HFFc6 (cell line): ENCODE measurements around the gene PHKB. TPM values are rescaled to one million over a fixed set of nuclear protein-coding genes. Genes with fewer than 3 reads are reported as not detected.
A peak's percentile ranks its signal among the peaks of the same experiment; 100 is the strongest.

Experiments
- DNase-seq: peaks from one replicate; pipeline ENCODE4 v3.0.0-alpha.2; 2018
- H3K27ac Mint-ChIP-seq: 2 replicates; pipeline ENCODE4 v1.8.0; 2020; ENCODE audit warnings: mild to moderate bottlenecking, mixed read lengths
- H3K27me3 Mint-ChIP-seq: 2 replicates; pipeline ENCODE4 v1.8.0; 2021; ENCODE audit warnings: mild to moderate bottlenecking, moderate library complexity, mixed read lengths; ENCODE audit not compliant: insufficient read depth
- H3K36me3 Mint-ChIP-seq: 2 replicates; pipeline ENCODE4 v1.8.0; 2021; ENCODE audit warnings: low read depth, mixed read lengths
- H3K4me1 Mint-ChIP-seq: 2 replicates; pipeline ENCODE4 v1.8.0; 2020; ENCODE audit warnings: low read depth, mixed read lengths
- H3K4me3 Mint-ChIP-seq: 2 replicates; pipeline ENCODE4 v1.8.0; 2020; ENCODE audit warnings: mild to moderate bottlenecking, moderate library complexity, mixed read lengths
- H3K9me3 Mint-ChIP-seq: 2 replicates; pipeline ENCODE4 v1.8.0; 2020; ENCODE audit warnings: mild to moderate bottlenecking, mixed read lengths
- total RNA-seq, 6 experiments: library from RNA; stranded (reverse); fragmentation: NEBNext Ultra II Directional; extraction: Animal tissue kit (Norgen Biotek cat#: 25700); gene quantifications; 2 replicates in 1 of 6; 3 replicates in 5 of 6; pipeline ENCODE4 v1.2.3, GENCODE V29; 2021
- TF ChIP-seq, protein P1 (sequence below): fragments of 200-600 bp; sonication (generic); IDR thresholded peaks from 2 replicates; pipeline ENCODE4 v1.5.0; 2021; ENCODE audit warnings: antibody characterized with exemption, mild to moderate bottlenecking

The PHKB gene
- total RNA-seq, 6 experiments from 2014 or later: 54.5 to 66.5 (median 62.6) TPM

DNA sequence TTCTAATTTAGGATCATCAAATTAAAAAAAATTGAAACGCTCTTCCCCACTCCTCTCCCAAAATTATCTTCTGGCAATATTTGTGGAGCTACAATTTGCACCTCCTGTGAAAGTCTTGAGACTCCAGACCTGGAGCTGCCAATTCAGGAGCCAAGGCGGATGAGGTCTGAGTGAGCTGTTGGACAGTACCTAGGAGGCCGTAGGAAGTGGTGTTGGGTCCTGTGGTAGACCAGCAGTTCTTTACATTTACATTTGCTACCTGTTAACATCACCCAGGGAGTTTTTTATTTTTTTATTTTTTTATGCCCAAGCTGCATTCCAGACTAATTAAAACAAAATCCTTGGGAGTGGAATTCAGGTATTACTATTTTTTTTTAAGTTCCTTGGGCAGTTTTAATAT lies 271.0 kb downstream of the PHKB start:
- peaks cover 4% of the 10 kb centered on the region; the same call in 1 of the 2 replicates for H3K36me3 Mint-ChIP-seq
- no peaks in the 10 kb centered on the region for H3K27me3 Mint-ChIP-seq
- TF ChIP-seq, protein P1, sequence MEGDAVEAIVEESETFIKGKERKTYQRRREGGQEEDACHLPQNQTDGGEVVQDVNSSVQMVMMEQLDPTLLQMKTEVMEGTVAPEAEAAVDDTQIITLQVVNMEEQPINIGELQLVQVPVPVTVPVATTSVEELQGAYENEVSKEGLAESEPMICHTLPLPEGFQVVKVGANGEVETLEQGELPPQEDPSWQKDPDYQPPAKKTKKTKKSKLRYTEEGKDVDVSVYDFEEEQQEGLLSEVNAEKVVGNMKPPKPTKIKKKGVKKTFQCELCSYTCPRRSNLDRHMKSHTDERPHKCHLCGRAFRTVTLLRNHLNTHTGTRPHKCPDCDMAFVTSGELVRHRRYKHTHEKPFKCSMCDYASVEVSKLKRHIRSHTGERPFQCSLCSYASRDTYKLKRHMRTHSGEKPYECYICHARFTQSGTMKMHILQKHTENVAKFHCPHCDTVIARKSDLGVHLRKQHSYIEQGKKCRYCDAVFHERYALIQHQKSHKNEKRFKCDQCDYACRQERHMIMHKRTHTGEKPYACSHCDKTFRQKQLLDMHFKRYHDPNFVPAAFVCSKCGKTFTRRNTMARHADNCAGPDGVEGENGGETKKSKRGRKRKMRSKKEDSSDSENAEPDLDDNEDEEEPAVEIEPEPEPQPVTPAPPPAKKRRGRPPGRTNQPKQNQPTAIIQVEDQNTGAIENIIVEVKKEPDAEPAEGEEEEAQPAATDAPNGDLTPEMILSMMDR: no peak
- peak overlapping the region; percentile 83 for H3K27ac Mint-ChIP-seq
- no peak for DNase-seq
- peak overlapping the region; percentile 78 for H3K4me3 Mint-ChIP-seq
- peaks cover 62% of the 10 kb centered on the region for H3K4me1 Mint-ChIP-seq
- no peaks in the 10 kb centered on the region for H3K9me3 Mint-ChIP-seq

DNA sequence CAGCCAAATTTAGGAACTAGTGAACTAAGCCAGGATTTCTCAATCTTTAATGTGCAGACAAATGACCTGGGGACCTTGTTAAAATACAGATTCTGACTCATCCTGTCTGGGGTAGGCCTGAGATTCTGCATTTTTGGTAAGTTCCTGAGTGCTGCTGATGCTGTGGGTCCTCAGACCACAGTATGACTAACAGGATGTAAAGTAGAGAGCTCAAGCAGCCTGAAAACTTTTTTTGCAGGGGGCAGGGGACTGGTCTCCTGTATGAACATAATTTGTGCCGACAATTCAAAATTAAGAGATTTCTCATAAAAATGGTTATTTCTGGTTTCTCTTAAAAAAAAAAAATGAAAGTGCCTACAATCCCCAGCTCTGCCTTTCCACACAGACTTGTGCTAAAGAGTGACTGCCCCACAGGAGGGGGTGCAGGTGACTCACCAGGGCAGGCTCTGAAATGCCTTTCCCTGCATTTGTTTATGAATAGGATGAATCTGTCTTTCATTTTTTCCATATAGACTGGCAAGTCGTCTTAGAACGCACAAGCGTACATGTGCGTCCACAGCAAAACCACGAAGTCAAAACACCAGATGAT lies 271.5 kb downstream of the PHKB start:
- peak overlapping the region; percentile 83 for H3K27ac Mint-ChIP-seq
- peaks cover 62% of the 10 kb centered on the region for H3K4me1 Mint-ChIP-seq
- peak; percentile 82 for DNase-seq
- H3K27me3 Mint-ChIP-seq: no peaks in the 10 kb centered on the region
- H3K4me3 Mint-ChIP-seq: peak overlapping the region; percentile 78
- H3K9me3 Mint-ChIP-seq: no peaks in the 10 kb centered on the region
- H3K36me3 Mint-ChIP-seq: peaks cover 4% of the 10 kb centered on the region; the same call in 1 of the 2 replicates
- TF ChIP-seq, protein P1: no peak

DNA sequence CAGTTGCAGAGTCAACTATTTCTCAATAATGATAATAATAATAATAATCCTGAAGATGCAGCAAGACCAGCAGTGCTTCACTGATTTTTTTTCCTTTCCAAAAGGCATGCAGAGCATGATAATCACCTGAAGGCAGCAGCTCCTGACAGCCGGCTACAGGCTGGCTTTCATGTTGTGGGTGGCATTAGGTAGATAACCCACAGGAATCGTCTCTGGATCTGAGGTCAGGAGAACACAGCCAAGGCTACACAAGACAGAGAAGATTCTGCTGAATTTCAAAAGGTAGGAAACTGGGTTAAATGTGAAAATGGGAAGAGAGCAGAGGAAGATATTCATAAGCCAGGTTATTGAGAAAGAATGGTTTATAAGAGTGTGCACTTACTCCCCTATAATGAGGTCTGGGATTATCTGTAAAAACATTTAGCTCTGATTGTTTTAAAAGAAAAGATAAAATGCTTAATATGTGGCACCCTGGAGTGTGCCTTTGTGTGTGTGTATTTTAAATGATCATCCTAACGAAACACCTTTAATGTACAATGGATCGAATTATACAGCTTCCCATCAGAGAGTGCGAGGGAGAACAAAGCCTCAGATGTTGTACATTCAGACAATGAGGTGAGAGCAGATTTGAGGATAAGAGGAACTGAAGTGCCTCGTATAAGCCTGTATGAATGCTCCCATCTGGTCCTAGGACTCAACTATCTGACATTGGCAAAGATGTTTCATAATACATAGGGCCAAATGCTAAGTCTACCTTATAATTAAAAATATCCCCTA lies 273.1 kb downstream of the PHKB start:
- H3K9me3 Mint-ChIP-seq: no peaks in the 10 kb centered on the region
- no peak overlapping the region for H3K4me3 Mint-ChIP-seq
- no peak for DNase-seq
- H3K36me3 Mint-ChIP-seq: peaks cover 7% of the 10 kb centered on the region; the same call in 1 of the 2 replicates
- H3K4me1 Mint-ChIP-seq: peaks cover 54% of the 10 kb centered on the region
- no peaks in the 10 kb centered on the region for H3K27me3 Mint-ChIP-seq
- no peak overlapping the region for H3K27ac Mint-ChIP-seq
- TF ChIP-seq, protein P1: no peak

DNA sequence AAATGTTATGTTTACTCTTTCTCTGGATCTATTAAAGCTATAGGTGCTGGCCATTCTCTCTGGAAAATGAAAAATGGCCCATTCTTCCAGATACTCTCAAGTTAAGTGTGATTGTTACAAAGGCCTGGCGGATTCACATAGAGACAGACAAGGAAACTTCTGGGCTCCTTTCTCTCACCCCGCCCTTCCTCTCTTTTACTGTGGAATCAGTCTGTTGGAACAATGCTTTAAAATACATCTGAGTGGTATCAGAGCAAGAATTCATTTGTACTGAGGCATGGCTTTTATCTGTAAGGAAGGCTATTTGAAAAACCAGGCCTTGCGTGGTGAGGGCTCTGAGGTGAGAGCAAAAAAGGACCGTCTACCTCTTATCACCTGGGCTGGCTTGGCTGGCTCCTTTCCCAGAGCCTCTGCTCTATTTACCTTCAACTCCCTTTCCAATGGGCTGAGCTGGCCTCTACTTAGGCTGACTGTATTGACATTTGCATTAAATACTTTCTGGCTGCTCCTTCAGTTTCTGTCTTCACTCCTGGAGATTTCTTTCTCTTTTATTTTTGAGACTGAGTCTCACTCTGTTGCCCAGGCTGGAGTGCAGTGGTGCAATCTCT lies 274.0 kb downstream of the PHKB start:
- no peaks in the 10 kb centered on the region for H3K9me3 Mint-ChIP-seq
- H3K36me3 Mint-ChIP-seq: peaks cover 4% of the 10 kb centered on the region; the same call in 1 of the 2 replicates
- TF ChIP-seq, protein P1: no peak
- H3K27me3 Mint-ChIP-seq: no peaks in the 10 kb centered on the region
- no peak for DNase-seq
- no peak overlapping the region for H3K4me3 Mint-ChIP-seq
- H3K4me1 Mint-ChIP-seq: peaks cover 49% of the 10 kb centered on the region
- H3K27ac Mint-ChIP-seq: no peak overlapping the region

DNA sequence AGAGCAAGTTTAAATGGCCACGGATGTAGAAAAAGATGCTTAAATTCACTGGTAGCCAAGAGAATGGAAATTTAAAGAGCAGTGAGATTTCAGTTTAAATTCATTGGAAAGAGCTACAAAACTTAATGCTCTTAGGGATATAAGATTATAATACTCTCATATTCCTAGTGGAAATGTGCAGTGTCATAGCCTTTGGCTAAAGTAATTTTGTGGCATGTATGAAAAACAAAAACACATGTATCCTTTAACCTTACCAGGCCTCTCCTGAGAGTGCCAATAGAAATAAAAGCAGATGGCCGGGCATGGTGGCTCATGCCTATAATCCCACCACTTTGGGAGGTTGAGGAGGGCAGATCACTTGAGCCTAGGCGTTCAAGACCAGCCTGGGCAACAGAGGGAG lies 289.2 kb downstream of the PHKB start:
- Mint-ChIP-seq H3K4me1 (no peaks in the 10 kb centered on the region), H3K27me3 (peaks cover 2% of the 10 kb centered on the region; the same call in 1 of the 2 replicates), H3K9me3 (no peaks in the 10 kb centered on the region), H3K4me3 (no peak overlapping the region), H3K27ac (no peak overlapping the region), H3K36me3 (no peaks in the 10 kb centered on the region)
- no peak for DNase-seq
- TF ChIP-seq, protein P1: no peak

Other genes starting within 250 kb of the PHKB start
- gene ITFG1, start 268 bp upstream of the PHKB start, total RNA-seq: 10 to 100 TPM; 65.4 to 96.9 (median 79.4) TPM